Activated T-helper 9 cell treated with anti-CD3 and anti-CD28 coated beads, Interleukin-2, amount 50 U/mL, for 16 hours (primary cell): ENCODE measurements around the gene CHERP.

Experiments used
- DNase-seq: peaks from one replicate; pipeline ENCODE4 v3.0.0-alpha.2; 2020; ENCODE audit warnings: low read depth

Gene CHERP, protein sequence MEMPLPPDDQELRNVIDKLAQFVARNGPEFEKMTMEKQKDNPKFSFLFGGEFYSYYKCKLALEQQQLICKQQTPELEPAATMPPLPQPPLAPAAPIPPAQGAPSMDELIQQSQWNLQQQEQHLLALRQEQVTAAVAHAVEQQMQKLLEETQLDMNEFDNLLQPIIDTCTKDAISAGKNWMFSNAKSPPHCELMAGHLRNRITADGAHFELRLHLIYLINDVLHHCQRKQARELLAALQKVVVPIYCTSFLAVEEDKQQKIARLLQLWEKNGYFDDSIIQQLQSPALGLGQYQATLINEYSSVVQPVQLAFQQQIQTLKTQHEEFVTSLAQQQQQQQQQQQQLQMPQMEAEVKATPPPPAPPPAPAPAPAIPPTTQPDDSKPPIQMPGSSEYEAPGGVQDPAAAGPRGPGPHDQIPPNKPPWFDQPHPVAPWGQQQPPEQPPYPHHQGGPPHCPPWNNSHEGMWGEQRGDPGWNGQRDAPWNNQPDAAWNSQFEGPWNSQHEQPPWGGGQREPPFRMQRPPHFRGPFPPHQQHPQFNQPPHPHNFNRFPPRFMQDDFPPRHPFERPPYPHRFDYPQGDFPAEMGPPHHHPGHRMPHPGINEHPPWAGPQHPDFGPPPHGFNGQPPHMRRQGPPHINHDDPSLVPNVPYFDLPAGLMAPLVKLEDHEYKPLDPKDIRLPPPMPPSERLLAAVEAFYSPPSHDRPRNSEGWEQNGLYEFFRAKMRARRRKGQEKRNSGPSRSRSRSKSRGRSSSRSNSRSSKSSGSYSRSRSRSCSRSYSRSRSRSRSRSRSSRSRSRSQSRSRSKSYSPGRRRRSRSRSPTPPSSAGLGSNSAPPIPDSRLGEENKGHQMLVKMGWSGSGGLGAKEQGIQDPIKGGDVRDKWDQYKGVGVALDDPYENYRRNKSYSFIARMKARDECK

DNA sequence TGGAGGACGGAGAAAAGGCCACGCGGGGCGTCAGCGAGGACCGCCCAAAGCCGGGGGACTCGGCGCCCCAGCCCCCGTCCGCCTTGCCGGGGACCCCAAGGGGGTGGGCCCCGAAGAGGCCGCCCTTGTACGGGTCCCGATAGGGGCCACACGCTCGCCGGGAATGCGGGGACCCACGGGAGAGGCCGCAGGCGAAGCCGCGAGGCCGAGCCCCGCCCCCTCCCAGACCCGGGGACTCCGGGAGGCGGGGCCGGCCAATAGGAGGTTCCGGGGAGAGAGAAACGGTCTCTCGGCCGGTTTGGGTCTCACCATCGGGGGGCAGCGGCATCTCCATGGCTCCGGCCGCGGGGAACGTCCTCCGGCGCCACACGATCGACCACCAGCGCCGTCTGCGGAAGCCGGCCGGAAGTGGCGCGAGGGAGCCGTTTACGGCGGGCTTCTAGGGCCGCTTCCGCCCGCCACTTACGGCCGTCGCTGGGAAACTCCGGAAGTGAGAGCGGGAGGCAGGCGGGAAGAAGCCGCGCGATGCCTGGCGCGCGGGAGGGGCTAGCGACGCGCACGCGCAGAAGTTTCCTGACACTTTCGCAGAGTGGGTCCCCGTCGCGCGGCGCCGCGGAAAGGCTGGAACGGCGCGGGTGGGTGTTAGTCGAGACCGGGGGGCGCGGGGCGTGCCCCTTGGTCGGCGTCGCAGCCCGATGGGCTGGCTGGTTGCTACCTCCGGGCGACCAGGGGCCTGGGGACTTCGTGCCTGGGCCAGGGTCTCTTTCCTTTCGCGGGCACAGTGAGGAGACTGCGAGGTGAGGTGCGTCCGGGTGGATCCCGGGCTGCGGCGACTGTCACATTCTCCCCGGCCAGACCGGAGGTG lies at the start of gene CHERP:
Gene CHERP (minus strand): TSS at position 393 of the 865 bp plus-strand sequence. CDS start 59 bp downstream, at position 334.
- DNase-seq = peak; percentile 93

DNA sequence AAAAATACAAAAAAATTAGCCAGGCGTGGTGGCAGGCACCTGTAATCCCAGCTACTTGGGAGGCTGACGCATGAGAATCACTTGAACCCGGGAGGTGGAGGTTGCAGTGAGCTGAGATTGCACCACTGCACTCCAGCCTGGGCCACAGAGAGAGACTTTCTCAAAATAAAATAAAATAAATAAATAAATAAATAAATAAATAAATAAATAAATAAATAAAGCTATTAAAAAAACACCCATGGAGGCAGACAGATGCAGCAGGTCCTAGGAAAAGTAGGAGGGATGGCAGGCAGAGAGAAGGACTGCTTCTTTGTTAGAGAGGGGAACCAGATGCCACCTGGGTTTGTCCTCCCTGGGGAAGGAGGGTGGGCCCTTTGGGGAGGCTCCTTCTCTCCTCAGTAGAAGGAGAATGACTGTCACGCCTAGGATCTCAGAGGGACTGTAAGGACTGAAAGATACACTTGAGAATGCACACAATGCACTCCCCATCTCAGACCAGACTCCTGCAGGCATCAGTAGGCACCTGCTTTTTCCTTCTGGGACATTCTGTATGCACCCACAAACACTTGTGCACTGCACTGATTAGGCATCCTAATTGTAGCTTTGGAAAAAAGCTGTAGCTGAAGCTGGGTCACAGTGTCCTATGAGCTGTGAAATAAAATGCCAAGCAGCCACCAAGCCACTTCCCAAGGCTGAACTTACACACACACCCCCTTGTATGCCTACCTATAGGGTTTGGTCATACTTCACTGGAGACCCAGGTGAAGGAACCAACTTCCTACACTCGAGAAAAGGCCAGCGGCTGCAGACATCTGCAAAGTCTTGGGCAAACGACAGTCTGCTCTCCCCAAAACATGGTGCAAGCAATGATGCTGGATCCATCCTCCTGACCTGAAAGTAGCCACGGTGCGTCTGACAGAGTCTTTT lies 48.9 kb upstream of the CHERP start:
- no peak for DNase-seq

DNA sequence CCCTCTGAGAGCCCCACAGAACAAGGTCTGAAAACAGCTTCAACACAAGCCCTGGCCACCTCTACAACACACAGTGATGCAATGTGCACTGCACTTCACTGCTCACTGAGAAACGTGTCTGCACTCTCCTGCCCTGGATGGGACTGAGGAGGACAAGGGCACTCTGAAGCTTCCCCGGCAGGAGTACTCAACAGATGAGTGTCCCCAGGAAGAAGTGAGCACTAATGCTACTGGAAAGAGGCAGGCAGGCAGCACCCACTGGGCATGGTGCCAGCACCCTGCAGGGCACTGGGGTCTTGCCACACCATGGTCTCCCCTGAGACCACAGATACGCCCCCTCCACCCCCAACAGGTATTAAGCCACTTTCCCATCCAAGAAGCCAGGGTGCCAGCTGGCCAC lies 47.7 kb upstream of the CHERP start:
- DNase-seq = no peak

DNA sequence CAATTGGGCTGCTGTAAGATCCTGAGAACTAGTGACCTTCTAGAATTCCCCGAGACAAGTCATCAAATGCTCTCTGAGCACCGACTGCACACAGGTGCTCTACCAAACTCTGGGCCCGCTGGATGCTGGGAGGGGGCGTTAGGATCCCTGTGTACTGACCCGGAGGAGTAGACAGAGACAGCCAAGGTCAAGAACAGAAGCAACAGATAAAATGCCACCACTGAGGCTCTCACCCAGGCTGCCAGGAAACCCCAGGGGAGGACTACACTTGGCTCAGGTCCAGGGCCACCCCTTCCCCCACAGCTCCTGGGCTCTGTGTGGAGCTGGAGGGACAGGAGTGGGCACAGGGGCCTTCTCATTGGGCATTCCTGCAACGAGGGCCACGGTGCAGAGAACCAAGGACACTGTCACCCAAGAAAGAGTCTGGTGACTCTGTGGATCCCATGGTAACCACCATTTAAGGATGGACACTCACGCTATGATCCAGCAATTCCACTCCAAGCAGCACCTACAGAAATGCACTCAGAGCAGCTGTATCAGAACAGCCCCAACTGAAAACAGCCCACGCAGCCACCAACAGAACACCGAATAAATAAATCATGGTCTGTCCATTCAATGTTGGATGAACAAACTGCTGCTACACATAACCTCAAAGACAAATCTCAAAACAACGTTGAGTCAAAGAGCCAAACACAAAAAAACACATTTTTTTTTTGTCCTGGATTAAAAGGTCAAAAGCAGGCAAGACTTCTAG lies 46.8 kb upstream of the CHERP start:
- no peak for DNase-seq

DNA sequence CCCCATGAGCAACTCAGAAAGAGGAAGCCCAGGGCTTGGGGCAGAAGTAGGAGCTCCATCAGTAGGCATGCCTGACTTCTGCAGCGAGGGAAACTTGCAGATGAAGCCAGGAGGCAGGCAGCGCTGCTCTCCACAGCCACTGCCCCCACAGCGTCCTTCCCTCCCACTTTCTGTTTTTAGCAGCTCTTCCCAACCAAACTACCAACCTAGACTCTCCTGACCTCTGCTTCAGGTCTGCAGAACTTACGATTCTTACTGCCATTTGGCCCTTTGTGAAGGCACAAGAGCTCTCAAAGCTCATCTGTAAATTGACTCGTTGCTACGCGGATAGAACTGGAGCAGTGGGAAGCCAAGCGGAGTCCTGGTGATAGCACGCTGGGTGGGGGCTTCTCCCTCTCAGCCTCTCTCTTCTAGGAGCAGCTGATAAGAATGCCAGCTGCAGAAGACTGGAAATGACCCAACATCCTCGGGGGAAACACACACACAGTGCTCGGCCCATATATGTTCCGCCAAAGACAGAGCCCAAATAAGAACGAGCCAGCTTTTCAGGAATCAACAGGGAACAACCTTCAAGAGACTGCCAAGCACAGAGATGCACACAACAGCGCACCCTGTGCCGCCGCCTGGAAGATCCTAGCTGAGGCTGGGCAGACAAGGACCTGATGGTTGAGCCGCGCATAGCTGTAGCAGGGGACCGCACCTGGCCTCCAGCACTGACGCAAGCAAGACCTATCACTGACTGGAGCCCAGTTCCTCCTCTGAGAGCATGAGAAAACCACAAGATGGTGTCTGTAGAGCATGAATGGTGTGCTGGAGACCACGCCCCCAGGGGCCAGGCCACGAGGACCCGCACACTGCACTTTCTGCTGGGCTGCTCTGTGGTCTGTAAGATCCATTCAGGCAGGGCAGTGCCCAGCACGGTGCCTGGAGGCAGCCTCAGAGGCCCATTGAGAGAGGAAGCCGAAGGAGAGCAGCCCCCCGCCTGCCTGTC lies 45.9 kb upstream of the CHERP start:
- peak; percentile 21 for DNase-seq

DNA sequence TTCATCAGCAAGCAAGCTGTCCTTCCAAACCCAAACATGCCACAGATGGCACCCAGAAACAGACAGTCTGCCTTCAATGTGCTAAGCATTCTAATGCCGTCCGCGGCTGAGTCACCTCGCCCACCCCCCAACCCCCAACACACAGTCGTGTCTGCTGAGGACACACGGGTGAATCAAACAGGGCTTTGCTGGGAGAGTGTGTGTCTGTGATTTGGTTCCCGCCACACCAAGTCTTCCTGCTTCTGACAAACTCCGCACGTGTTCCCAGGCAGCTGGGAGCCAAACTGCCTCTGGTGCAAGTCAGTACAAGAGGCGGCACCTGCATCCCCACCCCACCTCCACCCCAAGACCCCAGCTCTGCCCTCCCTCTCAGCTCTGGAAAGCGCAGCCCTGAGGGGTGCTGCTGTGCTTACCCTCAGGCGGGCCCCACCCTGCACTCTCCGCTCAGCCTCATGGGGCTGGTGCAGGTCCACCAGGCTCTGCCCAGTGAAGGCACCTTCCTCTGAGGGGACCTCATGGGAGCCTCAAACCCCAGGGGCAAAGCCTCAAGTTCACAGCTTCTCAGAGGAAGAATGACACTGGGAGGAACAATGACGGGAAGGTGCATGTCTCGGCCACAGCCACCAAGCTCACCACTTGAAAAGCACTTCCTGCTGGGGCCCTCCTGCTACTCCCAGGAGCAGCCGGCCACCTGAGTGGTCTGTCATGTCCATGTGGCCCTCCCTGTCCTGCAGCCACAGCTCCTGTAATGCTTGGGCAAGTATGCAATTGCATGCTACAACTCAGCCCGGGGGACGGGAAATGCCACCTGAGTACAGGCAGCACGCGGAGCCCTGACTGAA lies 45.0 kb upstream of the CHERP start:
- DNase-seq = peak; percentile 40

DNA sequence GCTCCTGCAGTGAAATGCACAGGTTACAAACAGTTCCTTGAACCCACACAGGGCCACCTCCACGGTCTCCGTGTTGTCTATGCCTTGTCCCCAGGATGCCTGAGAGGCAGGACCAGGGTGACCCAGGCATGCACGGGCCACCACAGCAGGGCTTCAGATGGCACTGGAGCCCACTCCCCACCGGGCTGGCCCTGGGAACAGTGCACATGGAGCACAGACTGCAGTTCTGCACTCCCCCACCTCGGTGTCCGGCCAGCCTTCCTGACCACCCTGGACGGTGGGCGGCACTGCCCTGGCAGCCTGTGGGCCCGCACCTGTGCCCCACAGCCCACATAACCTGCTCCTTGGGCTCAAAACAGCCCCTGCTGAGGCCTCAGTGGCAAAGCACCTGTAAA lies 44.2 kb upstream of the CHERP start:
- no peak for DNase-seq

DNA sequence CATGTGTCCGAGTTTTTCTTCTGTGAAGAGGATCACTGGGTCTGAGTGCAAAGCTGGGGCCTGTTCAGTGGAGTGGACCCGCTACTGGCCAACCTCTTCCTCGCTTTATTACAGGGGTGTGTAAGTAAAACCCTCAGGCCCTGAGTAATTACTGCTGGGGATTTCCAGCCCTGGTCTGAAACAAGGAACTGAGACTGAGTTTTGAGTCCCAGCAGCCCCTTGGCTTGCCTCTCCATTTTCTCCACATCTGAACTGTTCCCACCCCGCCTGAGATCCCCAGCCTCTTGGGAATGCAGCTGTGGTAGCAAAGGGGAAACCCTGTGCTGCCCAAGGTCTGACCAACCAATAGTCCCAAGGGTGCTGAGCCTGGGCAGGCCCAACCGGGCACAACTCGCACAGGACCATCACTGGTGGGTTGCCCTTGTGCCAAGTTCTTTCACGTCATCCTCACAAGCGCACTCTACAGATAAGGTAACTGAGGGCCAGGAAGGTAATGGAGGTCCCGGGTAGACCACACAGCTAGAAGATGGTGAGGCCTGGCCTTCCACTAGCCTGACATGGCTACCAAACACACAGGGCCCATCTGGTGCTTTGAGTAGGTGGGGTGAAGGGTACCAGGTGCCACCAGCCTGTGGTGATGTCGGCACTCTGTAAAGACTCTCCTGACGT lies 43.7 kb upstream of the CHERP start:
- DNase-seq = no peak

DNA sequence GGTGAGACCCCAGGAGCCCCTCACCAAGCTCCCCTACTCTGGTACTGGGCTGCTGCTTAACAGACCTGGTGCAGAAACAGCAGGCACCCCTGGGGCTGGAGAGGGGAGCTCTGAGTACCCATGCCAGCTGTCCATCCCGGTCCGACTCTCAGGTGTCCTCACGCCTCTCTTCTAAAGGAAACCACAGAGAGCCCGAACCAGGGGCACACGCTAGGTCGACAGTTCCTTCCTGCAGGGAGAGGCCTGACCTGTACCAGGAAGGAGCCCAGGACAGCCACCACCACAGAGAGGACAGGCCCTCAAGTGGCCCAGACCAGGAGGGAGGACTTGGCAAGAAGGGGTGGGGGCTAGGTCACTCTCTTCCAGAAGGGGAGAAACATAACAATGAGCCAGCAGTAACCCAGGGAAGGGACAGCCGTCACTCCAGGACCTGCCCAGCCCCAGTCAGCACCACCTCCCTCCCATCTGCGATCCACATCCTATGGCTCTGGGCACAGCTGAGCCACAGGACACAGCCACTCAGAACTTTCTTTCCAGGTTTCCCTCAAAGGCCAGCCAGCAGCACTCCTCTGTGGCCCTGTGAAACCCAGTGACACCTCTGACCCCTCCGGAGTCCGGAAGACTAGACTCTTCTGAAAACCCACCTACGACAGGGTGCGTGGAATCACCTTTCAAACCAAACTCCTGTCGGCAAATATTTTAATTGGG lies 43.0 kb upstream of the CHERP start:
- no peak for DNase-seq

DNA sequence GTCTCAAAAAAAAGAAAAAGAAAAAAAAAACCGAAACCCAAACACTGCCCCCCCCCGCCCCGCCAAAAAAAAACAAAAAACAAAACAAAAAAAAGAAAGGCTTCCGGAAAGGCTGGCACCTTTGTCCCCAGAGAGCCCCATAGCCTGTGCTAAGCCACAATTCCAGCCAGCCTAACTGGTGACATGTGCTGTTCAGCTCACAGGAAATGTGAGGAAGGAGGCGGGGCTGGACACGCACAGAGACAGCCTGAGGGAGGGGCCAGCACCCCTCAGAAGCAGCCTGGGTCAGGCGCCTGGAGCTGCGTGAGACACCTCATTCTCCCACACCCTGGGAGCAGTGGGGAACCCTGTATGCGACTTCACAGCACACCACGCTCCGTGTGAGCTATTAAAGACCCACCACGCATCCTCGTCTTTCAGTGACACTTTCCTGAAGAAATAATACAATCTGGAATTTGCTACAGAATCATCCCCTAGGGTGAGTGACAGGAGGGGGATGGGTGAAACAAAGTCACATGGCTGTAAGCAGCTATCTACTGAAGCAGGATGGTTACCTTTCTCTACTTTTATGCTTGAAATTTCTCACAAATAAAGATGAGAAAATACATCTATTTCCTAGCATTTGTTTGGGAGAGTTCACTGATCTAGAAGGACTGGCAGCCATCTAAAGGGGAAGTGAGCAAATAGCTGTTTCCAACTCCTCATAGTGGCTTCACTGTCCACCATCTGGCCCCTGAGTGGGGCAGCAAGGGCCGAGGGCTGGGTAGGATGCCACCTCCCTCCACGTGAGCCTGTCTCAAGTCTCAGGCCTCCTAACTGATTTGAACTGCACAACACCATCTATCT lies 42.2 kb upstream of the CHERP start:
- DNase-seq = peak; percentile 83

DNA sequence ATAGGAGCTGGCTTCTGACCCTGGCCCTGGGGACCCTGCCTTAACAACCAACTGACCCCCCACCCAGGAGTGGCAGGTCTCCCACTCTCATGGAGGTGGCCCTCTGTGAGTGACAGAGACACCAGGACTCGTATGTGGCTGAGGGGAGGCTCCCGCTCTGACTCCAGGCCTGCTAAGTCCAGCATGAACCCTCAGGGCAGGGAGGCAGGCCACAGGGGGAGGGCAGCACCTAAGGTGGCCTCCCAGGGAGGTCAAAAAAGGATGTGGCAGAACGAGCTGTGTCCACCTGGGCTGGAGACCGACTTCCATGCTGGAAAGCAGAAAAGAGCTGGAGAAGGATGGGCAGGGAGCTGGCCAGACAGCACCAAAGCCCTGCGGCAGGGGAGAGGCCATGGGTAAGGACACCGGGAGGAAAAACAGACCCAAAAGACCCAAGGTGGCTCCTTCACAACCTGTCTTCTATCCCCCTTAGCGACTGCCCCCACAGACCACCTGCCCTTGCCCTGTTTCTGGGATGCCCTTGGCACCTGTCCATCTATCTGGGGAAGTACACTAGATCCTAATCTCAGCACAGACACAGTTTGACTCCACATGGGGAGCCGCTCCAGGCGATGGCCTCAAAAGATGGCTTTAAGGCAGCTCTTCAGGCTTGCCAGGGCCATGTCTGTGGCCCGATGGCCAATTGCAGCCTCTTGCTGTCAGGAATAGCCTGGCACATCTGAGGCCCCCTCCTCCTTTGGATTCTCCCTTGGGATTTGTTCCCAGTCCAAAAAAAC lies 40.4 kb upstream of the CHERP start:
- DNase-seq = no peak

DNA sequence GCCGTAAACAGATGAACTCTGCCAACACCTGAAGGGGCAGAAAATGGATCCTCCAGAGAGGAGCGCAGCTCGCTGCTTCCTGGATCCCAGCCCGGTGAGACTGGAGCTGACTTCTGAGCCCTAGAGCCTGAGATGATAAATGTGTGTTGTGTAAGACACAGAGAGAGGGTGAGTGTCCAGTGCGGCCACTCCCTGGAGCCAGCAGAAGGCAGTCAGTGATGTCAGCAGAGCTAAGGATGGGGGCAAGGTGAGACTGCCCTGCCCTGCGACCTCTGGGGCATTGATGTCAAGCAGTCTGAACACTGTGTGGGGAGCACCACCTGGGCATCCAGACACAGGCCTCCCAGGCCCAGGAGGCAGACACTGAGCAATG lies 39.7 kb upstream of the CHERP start:
- no peak for DNase-seq

DNA sequence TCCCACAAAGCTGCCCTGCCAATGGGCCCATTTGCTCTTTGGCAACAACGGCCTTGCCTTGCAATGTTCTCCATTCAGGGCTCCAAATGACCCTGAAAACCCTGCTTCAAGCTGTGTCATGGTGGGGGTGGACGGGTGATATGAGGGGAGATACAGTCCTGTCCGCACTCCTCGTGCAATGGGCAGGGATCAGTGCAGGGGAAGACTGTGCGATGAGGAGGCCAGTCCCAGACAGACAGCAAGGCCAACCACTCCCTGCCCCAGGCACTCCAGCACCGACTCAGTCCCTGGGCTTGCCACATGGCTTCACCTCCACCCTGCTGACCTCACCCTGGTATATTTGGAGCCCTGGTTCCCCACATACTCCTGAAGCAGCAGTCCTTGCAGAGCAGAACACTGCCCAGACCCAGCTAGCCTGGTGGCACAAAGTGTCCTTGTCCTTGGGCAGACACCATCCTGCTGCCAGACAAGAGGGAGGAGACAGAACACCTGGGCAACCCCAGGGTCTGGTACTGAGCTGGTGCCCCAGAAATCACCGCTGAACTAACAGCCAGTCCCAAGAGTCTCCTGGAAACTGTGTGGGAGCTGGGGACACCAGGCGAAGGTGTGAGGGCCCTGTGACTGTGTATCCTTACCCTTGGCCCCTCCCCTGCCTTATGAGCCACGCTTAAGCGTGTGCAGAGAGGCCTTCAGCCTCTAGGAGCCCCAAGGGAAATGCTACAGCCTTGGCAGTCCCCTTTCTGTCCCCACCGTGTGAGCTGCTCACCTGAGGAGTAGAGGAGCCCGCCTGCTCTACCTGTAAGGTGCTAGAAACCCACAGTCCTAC lies 39.1 kb upstream of the CHERP start:
- DNase-seq = no peak

DNA sequence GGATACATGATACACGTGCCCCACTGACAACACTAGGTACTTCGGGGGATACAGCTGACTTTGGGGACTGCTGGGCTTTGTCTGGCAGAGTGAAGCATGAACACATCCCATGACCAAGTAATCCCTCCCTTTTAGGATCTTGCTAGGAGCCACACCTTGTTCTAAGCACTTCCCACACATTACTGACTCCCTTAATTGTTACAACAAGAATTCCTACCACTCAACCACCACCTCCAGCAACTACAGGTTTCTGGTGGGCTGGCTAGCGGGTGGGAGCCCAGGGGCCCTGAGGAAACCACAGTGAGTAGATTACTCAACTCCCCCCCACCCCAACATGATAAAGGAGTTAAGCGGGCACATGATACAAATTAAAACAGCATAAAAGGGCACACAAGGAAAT lies 37.1 kb upstream of the CHERP start:
- no peak for DNase-seq
